GM13976 (cell line): ENCODE measurements around the gene ATF7IP.

Source experiments
- DNase-seq: peaks from one replicate; pipeline ENCODE4 v3.0.0; 2012; ENCODE audit warnings: low spot score
- CTCF ChIP-seq: IDR thresholded peaks from 2 replicates; pipeline ENCODE4 v1.5.1; 2012; ENCODE audit warnings: borderline replicate concordance, mild to moderate bottlenecking; ENCODE audit not compliant: insufficient read depth; ENCODE audit errors: extremely low read depth, missing control alignments, control extremely low read depth
- in situ Hi-C: fragments of 300-500 bp; cut with MboI; formaldehyde crosslinking; loops from one replicate; pipeline ENCODE4 v1.12.0; 2022; ENCODE audit warnings: low sequenced_read_pairs, mixed read lengths, inconsistent platforms; ENCODE audit not compliant: unreplicated experiment

The ATF7IP gene

GRCh38 chr12:14452336-14452735, 86.9 kb downstream of the ATF7IP start:
- in situ Hi-C loops = no loop called here
- DNase-seq = no peak
- no peak for TF ChIP-seq CTCF

GRCh38 chr12:14452865-14453264, 87.4 kb downstream of the ATF7IP start:
- no peak for TF ChIP-seq CTCF
- in situ Hi-C loops = no loop called here
- no peak for DNase-seq

DNA sequence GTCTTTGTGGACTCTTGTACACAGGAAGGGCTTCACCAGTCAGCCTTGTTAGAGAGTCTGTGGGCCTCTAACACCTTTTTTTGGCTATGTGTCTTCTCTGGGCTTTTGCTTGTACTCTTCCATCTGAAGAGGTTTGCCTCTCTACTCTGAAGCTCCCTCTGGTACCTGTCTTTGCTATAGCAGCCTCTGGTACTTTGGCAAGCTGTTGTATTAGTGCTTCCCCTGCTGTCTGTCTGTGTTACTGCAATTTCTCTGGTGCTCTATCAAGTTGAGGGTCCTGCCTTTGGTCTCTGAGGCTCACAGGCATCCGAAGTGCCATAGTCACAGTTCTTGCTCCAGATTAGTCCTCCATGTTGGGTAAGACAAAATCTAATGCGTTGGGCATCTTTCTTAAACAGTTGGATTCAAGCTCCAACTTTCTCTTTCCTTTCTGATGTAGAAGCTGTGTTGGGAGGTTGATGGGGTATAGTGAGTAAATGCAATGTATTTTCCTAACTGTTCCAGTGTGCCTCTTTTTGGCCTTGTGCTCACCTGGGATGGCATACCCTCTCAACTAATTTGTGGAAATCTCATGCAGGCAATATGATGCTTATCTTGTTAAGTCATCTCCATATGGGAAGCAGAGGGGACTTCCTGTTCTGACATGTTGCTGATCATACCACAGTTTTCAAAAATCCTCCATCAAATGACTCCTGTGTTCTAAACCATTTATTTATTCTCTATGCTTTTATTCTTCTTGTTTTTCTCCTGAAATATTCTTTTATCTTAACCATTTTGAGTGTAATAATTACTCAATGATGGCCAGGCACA, 88.8 kb downstream of the ATF7IP start:
- in situ Hi-C loops = no loop called here
- peak; percentile 42 for TF ChIP-seq CTCF
- peak; percentile 48 for DNase-seq

DNA sequence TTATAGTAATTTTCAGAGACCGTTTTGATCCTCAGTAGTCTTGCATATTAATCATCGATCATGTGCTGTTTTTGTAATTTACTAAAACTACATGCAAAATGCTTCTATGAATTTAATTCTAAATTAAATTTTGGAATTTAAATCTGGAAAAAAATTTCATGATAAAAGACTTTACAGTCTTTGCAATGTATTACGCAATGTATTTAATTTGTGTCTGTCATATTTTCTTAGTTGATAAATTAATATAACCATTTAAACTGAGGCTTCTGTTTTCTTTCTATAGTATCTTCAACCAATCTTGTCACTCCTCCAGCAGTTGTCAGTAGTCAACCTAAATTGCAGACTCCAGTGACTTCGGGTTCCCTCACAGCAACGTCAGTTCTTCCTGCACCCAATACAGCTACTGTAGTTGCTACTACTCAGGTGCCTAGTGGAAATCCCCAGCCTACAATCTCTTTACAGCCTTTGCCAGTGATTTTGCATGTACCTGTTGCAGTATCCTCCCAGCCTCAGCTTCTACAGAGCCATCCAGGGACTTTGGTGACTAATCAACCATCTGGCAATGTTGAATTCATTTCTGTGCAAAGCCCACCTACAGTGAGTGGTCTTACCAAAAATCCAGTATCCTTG, 94.8 kb downstream of the ATF7IP start:
- no peak for DNase-seq
- no peak for TF ChIP-seq CTCF
- in situ Hi-C loops = no loop called here

DNA sequence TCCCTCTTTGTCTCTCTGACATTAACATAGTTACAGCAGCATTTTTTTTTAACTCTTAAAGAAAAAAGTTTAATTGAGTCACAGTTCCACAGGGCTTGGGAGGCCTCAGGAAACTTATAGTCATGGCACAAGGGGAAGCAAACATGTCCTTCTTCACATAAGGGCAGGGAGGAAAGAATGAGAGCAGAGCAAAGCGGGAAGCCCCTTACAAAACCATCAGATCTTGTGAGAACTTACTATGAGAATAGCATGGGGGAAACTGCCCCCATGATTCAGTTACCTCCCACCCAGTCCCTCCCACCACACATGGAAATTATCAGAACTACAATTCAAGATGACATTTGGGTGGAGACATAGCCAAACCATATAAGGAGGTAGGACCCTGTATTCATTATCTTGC, 106.0 kb downstream of the ATF7IP start:
- no peak for TF ChIP-seq CTCF
- in situ Hi-C loops = no loop called here
- no peak for DNase-seq

GRCh38 chr12:14473707-14474287, 108.3 kb downstream of the ATF7IP start:
- in situ Hi-C loops = no loop called here
- DNase-seq = no peak
- TF ChIP-seq CTCF = no peak
